Measurements from ENCODE around the gene CCT8.

GRCh38 chr21:29030909-29031308, 42.5 kb downstream of the CCT8 start:
- TF ChIP-seq CTCF (IDR thresholded peaks at IDR 0.05; ENCODE audit: control extremely low read depth in 1 of 3, insufficient read depth in 1 of 3, low read depth in 1 of 3, low read length in 3 of 3) (no peak), MAFK (IDR thresholded peaks at IDR 0.05; ENCODE audit: low read depth, low read length) (no peak), MAX (IDR thresholded peaks at IDR 0.05) (no peak)
